Measurements from ENCODE around the gene RHOJ.

- TF ChIP-seq CTCF (conservative IDR thresholded peaks at IDR 0.05; ENCODE audit: low read depth in 2 of 2) (no peak), EZH2 (IDR thresholded peaks at IDR 0.05; ENCODE audit: low read depth, unreplicated experiment) (no peak), POLR2AphosphoS5 (IDR thresholded peaks at IDR 0.05; ENCODE audit: low read depth) (no peak), CREB1 (CRISPR knock-in tag; IDR thresholded peaks at IDR 0.05; ENCODE audit: low read depth) (no peak), NANOG (IDR thresholded peaks at IDR 0.05; ENCODE audit: borderline replicate concordance) (no peak), ZNF331 (CRISPR knock-in tag; IDR thresholded peaks at IDR 0.05; ENCODE audit: low read depth) (no peak), JUNB (IDR thresholded peaks at IDR 0.05; ENCODE audit: unreplicated experiment) (no peak)
- TF ChIP-seq, protein P1, sequence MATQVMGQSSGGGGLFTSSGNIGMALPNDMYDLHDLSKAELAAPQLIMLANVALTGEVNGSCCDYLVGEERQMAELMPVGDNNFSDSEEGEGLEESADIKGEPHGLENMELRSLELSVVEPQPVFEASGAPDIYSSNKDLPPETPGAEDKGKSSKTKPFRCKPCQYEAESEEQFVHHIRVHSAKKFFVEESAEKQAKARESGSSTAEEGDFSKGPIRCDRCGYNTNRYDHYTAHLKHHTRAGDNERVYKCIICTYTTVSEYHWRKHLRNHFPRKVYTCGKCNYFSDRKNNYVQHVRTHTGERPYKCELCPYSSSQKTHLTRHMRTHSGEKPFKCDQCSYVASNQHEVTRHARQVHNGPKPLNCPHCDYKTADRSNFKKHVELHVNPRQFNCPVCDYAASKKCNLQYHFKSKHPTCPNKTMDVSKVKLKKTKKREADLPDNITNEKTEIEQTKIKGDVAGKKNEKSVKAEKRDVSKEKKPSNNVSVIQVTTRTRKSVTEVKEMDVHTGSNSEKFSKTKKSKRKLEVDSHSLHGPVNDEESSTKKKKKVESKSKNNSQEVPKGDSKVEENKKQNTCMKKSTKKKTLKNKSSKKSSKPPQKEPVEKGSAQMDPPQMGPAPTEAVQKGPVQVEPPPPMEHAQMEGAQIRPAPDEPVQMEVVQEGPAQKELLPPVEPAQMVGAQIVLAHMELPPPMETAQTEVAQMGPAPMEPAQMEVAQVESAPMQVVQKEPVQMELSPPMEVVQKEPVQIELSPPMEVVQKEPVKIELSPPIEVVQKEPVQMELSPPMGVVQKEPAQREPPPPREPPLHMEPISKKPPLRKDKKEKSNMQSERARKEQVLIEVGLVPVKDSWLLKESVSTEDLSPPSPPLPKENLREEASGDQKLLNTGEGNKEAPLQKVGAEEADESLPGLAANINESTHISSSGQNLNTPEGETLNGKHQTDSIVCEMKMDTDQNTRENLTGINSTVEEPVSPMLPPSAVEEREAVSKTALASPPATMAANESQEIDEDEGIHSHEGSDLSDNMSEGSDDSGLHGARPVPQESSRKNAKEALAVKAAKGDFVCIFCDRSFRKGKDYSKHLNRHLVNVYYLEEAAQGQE (IDR thresholded peaks at IDR 0.05; ENCODE audit: unreplicated experiment), result no peak
Measured at GRCh38 chr14:63167044-63167443, 37.2 kb upstream of the RHOJ start.
